NCI-H1436 treated with DMSO at 0.1 percent for 48 hours (cell line): Measurements from ENCODE around the gene PRRT1B.
"Not testable (repeated sequence)": the region's sequence is repeated elsewhere in the genome, so short reads cannot be mapped to it uniquely, and the experiment has no call there.

Source experiments
- DNase-seq: peaks from one replicate; lab custom pipeline; 2025; lab: John Stamatoyannopoulos, UW

Gene PRRT1B

GRCh38 chr9:131522257-131523085 is 22.9 kb upstream of the PRRT1B start:
- no peak for DNase-seq

GRCh38 chr9:131523086-131523388 is 22.3 kb upstream of the PRRT1B start:
- no peak for DNase-seq

GRCh38 chr9:131523451-131524435 is 21.6 kb upstream of the PRRT1B start:
- no peak for DNase-seq

GRCh38 chr9:131524665-131525315 is 20.5 kb upstream of the PRRT1B start:
- DNase-seq: no peak

GRCh38 chr9:131525643-131526565 is 19.4 kb upstream of the PRRT1B start:
- DNase-seq: no peak

GRCh38 chr9:131528186-131528585 is 17.1 kb upstream of the PRRT1B start:
- DNase-seq: no peak

GRCh38 chr9:131528886-131529505 is 16.3 kb upstream of the PRRT1B start:
- no peak for DNase-seq

DNA sequence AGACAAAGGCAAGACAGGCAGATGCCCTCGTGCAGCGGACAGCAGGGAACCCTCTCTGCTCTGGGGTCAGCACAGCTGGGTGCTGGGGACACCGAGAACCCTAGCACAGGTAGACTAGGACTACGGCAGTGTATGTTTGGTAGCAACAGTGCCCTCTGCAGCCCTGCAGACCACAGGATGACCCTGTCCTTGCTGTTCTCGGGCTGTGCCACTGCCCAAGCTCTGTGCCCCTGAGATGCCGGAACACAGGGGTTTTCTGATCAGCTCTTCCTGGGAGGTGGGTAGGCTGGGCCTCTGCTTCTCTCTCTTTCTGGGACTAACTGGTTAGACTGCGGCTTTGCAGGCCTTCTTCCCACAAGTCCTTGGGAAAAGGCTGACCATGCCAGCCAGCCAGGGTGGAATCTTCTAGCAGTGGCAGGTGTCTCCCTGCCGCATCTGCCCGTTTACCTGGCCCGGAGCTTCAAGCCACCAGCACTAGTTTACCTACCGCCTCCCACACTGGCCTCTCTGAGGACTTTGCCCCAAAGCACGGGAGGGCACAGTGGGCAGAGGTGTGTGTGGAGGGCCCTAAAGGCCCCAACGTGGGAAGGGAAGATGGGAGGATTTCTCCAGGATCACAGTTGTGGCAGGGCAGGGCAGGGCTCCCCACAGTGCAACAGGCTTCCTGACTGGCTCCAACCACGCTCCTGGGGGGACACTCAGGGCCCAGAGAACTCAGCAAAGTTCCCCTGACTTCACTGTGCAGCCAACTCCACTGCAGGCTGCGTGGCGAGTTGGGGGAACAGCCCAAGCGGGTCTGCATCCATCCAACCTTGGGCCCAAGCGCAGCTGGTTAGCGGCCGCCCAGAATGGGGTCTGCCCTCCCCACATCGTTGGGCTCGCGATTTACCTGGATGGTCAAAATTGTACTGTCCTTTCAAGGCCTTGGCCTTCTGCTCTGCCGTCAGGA is 15.5 kb upstream of the PRRT1B start:
- DNase-seq: no peak

- no peak for DNase-seq
Measured at GRCh38 chr9:131530546-131530919, 14.8 kb upstream of the PRRT1B start.

- DNase-seq: peak; percentile 11
Measured at GRCh38 chr9:131530920-131531832, 14.1 kb upstream of the PRRT1B start, which contains the start of gene UCK1. UCK1 (minus strand) TSS chr9:131531263; CDS start chr9:131531174, 89 bp downstream.

GRCh38 chr9:131534721-131535237 is 10.5 kb upstream of the PRRT1B start:
- no peak for DNase-seq

- no peak for DNase-seq
Measured at GRCh38 chr9:131537946-131538345, 7.4 kb upstream of the PRRT1B start.

DNA sequence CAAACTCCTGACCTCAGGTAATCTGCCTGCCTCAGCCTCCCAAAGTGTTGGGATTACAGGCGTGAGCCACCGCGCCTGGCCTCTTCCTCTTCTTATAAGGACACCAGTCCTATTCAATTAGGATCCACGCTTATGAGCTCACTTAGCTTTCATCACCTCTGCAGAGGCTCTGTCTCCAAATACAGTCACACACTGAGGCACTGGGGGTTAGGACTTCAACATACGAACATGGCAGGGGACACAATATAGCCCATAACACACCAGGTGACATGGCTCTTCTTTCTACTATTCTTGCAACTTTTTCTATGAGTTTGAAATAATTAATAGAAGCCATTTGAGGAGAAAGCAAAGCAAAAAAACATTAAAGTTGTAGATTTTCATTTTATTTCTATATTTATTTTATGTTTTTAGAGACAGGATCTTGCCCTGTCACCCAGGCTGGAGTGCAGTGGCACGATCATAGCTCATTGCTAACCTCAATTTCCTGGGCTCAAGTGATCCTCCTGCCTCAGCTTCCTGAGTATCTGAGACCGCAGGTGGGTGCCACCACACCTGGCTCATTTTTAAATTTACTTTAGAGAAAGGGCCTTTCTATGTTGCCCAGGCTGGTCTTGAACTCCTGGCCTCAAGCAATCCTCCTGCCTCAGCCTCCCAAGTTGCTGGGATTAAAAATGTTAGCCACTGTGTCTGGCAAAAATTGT is 6.0 kb upstream of the PRRT1B start:
- DNase-seq: no peak

DNA sequence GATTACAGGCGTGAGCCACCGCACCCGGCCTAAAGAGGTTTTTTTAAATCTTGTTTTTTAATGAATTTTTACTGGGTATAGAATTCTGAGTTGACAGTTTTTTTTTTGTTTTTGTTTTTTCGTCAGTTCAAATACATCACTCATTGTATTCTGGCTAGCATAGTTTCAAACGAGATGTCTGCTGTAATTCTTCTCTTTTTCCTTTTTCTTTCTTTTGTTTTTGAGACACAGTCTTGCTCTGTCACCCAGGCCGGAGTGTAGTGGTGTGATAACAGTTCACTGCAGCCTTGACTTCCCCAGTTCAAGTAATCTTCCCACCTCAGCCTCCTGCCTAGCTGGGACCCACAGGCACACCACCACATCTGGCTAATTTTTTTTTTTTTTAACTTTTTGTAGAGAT is 2.2 kb upstream of the PRRT1B start:
- no peak for DNase-seq

DNA sequence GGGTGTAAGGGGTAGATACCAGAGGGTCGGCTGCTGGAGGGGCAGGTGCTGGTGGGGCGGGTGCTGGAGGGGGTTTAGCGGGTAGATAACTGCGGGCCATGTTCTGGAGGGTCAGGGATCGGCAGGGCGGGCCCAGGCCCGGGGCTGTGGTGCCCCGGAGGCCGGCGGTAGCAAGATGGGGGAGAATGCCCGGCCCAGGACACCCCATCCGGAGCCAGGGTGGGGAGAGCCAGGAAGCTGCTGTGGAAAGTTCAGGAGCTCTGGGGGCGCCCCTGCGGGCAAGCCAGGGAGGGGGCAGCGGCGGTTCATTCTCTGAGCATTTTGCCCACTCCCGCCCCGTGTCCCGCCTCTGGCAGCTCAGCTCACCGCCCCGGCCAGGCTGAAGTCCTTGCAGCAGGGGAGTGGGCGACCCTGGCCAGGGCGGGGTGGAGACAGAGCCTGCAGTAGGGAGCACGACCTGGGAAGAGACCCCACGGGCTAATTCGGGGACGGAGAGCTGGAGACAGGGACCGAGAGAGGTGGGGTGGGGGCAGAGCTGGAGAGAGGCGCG is 538 bp downstream of the PRRT1B start:
- no peak for DNase-seq

GRCh38 chr9:131546336-131547084 is 1.2 kb downstream of the PRRT1B start:
- no peak for DNase-seq

GRCh38 chr9:131549186-131549585 is 3.9 kb downstream of the PRRT1B start:
- DNase-seq: not testable (repeated sequence)
